Epithelial cell of prostate (primary cell): Measurements from ENCODE around the gene DRC3.
"Not testable (repeated sequence)": the region's sequence is repeated elsewhere in the genome, so short reads cannot be mapped to it uniquely, and the experiment has no call there.

ENCODE experiments used
- DNase-seq: peaks from one replicate; pipeline ENCODE4 v3.0.0-alpha.2; 2011; ENCODE audit warnings: low read depth, low spot score
- H3K27ac ChIP-seq: fragments of 450-650 bp; 2 replicates; pipeline ENCODE4 v1.5.1; 2017; ENCODE audit warnings: mild to moderate bottlenecking

DRC3 gene

DNA sequence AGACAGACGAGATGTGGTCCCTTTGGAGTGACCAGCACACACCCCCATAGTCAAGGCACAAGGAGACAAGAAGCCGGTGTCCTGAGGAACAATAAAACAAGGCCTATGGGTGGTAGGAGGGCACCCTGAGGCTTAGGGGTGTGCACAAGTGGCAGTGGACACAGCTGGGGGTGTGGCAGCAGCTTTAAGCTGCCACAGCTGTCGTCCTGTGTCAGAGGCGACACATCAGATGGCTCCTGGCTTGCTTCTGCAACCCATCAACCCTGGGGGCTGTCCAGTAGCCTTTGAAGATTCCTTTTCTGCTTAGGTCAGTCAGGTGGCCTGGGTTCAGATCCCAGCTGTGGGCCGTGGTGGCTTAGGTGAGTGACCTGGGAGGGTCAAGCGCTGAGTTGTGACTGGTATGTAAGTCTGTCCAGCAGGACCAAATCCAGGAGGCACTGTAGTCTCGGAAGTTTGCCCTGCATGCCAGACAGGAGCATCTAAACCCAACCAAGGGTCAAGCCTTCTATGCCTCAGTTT is 15.8 kb downstream of the DRC3 start:
- H3K27ac ChIP-seq: no peak overlapping the region
- no peak for DNase-seq

DNA sequence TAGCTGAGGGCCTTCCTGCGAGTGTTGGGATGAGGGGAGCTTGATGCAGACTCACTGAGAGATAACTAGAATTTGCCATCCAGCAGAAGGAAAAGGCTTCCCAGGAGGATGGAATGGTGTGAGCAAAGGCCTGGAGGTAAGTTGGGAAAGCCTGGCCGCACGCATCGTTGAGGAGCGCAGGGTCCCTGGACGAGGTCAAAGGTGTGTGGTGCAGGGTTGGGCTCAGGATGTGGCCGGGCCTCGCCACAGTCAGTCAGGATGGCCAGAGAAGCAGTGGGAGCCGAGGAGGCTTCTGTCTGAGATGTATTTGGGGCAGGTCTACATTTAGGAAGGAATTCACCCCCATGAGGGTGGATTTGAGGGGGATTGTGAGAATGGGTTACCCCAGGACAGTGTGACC is 16.4 kb downstream of the DRC3 start:
- DNase-seq: no peak
- no peak overlapping the region for H3K27ac ChIP-seq

DNA sequence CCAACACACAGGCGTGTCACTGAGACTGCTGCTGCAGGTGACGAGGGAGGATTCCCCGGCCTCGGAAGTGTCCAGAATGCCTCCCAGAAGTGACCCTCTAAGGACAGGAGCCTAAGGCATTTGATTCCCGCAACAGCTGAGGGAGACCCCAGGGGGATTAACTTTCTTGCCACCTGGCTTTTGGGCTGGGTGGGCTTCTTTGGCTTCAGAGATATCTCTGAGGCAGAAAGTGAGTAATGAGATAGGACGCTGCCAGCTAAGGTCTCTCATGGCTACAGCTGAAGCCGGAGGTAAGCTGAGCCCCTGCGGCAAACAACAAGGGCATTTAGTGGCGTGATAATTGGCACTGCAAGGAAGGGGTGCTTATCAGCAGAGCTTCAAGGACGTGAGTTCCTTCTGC is 17.0 kb downstream of the DRC3 start:
- no peak overlapping the region for H3K27ac ChIP-seq
- no peak for DNase-seq

DNA sequence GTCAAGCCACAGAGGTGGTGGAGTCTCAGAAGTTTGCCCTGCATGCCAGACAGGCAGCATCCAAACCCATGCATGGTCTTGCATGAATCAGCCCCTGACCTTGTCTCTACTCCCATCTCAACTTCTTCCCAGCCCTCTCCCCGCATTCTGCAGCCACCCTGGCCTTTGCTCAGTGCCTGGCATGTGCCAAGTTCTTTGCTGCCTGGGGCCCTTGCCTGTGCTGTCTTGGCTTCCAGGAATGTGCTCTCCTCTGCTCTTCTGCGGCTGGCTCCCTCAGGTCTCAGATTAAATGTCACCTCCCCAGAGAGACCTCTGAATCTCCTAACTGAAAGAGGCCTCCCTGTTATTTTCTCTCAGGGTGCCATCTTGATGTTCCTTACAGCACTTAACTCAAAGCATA is 17.6 kb downstream of the DRC3 start:
- peak overlapping the region; percentile 70 for H3K27ac ChIP-seq
- DNase-seq: no peak

DNA sequence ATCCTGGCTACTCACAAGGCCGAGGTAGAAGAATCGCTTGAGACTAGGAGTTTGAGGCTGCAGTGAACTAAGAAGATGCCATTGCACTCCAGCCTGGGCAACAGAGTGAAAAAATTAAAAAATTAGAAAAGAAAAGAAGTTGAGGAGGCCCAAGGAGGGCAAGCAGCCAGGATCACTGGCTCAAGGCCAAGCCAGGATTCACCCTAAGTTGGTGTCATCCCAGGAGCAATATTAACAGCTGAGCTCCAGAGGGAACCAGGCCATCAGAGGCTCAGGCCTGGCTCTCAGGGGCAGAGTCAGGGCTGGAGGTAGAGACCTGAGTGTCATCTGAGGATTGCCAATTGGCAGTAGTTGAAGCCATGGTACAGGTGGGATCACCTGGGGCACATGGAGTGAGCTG is 20.7 kb downstream of the DRC3 start:
- H3K27ac ChIP-seq: no peak overlapping the region
- DNase-seq: no peak

DNA sequence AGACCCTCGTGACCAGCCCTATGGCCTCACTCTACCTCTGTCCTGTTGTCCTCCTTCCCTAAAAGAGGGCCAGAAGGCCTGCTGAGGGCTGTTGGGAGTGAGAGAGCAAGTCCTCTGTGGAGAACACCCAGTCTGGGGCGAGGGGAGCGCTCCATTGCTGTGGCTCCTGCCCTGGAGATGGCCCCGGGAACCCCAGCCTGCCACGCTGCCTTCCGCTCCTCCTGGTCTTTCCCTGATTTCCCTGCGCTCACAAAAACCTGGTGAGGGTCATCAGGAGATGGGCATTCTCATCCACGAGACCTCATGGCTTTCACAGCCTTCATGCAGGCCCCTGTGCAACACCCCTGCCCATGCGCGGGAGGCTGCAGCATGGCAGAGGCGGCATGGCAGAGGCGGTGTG is 21.2 kb downstream of the DRC3 start:
- DNase-seq: no peak
- no peak overlapping the region for H3K27ac ChIP-seq

DNA sequence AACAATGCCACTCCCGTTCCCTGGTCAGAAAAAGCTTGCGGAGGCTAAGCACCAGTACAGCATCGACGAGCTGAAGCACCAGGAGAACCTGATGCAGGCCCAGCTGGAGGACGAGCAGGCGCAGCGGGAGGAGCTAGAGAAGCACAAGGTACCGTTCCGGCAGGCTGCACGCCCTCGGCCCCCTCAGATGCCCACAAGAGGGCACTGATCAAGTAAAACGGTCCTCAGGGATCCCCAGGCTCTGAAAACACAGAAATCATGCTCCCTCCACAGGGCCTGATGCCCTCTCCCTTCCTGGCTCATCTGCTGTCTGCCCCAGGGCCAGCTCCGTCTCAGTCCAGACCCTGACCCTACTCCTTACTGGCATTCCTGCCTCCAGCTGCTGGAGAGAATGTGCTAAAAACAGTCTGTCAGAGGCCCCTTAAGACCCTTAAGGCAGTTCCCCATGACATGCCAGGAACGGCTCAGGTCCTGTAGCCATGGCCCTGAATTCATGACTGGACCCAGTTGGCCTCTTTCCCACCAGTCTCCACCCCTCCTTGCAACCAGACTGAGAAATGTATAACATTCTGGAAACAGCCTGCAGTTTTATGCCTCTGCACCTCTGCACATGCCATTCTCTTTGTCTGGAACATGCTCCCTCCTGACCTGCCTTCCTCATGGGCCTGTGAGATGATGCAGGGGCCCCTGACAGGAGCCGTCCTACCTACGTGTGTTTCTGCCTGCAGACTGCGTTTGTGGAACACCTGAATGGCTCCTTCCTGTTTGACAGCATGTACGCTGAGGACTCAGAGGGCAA is 21.8 kb downstream of the DRC3 start:
- H3K27ac ChIP-seq: no peak overlapping the region
- DNase-seq: no peak

DNA sequence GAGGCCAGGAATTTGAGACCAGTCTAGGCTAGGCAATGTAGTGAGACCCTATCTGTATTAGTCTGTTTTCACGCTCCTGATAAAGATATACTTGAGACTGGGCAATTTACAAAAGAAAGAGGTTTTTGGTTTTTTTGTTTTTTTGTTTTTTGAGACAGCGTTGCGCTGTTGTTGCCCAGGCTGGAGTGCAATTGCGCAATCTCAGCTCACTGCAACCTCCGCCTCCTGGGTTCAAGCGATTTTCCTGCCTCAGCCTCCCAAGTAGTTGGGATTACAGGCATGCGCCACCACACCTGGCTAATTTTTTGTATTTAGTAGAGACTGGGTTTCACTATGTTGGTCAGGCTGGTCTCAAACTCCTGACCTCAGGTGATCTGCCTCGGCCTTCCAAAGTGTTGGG is 23.2 kb downstream of the DRC3 start:
- not testable (repeated sequence) for H3K27ac ChIP-seq, DNase-seq

DNA sequence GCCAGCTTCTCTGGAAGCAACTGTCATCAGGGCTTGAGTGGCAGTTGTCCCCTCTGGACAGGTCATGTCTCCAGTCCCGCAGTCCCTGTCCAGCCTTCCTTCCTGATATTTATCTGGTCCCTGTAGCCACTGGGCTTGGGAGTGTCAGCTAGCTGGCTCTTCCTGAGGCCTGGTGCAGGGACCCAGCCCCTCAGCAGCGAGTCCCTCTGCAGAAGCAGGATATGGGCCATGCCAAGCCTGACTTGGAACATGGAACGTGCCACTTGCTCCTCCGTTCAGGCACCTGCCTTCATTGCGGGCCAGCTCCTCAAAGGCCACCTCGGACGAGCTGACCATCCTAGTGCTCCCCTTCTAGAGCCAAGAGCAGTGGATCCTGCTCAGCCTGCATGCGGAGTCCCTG is 26.3 kb downstream of the DRC3 start:
- DNase-seq: no peak

DNA sequence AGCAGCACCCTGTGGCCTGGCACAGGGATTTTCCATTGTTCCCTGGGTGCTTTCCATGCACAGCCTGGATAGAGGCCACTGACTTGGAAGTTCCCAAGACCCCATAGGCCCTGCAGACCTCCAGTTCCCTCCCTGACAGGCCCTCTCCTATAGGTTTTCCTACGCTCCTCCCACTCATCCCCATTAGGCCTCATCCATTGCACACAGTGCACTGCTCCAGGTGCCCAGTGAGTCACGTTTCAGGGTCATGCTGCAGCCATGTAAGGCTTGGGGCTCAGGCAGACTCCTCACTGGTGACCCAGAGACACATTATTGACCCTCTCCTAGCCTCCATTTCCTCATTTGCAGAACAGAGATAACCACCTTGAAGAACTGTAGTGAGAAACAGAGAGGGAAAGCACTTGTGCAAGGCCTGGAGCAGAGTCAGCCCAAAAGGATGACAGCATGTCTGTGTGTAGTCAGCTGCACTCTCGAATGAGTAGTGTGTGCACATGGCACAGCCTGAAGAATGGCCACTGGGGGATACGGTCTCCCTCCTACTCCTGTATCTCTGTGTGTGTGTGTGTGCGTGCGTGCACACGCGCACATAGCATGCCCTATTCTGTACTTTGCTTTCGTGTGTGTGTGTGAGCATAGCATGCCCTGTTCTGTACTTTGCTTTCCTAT is 26.8 kb downstream of the DRC3 start:
- no peak overlapping the region for H3K27ac ChIP-seq
- no peak for DNase-seq

More for the DNA sequence above, 26.3 kb downstream of the DRC3 start:
- H3K27ac ChIP-seq: no peak overlapping the region

DNA sequence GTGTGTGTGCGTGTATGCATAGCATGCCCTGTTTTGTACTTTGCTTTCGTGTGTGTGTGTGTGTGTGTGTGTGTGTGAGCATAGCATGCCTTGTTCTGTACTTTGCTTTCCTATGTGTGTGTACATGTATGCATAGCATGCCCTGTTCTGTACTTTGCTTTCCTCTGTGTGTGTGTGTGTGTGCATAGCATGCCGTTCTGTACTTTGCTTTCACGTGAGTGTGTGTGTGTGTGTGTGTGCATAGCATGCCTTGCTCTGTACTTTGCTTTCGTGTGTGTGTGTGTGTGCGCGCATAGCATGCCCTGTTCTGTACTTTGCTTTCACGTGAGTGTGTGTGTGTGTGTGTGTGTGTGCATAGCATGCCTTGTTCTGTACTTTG is 27.4 kb downstream of the DRC3 start:
- H3K27ac ChIP-seq: no peak overlapping the region
- no peak for DNase-seq

DNA sequence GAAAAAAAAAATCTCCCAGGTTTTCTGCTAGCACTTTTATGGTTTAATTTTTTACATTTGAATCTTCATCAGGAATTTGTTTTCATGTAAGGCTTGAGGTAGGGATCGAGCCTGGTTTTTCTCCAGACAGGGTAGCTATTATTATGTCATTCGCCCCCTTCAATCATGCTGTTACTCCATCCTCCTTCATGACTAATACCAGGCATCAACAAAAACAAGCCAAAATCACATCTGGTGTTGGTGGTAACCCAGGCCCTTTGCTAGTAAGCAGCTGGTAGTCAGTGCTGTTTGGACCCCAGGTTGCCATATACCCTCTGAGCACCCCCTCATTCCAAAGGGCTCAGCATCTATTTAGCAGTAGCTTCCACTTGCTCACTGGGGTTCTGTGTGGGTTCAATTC is 29.5 kb downstream of the DRC3 start:
- H3K27ac ChIP-seq: no peak overlapping the region
- no peak for DNase-seq

DNA sequence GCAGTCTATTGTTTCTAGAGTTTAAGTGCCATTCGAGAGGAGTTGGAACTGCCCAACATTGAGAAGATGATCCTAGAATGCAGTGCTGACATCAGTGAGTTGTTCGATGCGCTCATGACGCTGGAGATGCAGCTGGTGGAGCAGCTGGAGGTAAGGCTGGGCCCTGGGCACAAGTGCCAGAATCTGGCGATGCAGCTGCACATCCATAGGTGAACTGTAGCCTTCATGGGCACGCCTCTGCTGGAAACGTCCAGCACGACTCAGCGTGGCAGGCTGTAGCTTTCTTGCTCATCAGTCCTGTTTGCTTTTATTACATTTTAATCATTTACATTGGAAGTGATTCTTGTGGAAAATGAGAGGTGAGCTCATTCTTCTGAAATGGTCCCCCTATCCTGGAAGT is 31.7 kb downstream of the DRC3 start:
- DNase-seq: no peak
- H3K27ac ChIP-seq: no peak overlapping the region

DNA sequence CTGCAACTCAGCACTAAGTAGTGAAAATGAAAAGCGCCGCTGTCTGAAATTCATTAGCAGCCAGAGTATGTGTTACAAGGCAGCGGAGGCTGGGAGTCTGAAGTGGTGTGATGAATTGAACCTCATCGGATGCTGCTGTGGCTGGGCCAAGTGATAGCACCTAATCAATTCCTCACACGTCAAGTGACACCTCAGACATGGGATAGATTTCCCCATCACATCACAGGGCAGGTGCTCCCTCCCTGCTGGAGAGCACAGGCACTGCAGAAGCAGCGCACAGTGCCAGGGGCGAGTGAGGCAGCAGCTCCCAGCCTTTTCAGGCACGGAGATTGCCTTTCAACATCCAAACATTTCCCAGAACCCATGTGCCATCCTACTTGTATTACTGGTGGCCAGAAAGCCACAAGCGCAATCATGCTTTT is 32.2 kb downstream of the DRC3 start:
- H3K27ac ChIP-seq: no peak overlapping the region
- DNase-seq: no peak

DNA sequence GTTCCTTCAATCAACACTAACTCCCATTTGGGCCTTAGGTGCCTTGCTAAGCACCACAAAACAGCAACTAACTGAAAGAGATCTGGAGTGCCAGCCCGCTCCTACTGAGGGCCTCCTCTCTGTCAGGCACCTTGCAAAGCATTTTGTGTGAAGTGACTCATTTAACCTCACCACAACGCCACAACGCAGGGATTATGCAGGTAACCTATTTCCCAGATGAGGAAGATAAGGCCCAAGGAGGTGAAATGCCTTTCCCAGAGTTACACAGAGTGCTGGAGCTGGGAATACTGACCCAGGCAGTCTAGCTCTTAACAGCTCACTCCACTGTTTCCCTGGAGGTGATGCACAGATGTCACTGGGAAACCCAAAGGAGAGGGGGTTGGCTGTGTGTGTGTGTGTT is 32.8 kb downstream of the DRC3 start:
- H3K27ac ChIP-seq: no peak overlapping the region
- no peak for DNase-seq

DNA sequence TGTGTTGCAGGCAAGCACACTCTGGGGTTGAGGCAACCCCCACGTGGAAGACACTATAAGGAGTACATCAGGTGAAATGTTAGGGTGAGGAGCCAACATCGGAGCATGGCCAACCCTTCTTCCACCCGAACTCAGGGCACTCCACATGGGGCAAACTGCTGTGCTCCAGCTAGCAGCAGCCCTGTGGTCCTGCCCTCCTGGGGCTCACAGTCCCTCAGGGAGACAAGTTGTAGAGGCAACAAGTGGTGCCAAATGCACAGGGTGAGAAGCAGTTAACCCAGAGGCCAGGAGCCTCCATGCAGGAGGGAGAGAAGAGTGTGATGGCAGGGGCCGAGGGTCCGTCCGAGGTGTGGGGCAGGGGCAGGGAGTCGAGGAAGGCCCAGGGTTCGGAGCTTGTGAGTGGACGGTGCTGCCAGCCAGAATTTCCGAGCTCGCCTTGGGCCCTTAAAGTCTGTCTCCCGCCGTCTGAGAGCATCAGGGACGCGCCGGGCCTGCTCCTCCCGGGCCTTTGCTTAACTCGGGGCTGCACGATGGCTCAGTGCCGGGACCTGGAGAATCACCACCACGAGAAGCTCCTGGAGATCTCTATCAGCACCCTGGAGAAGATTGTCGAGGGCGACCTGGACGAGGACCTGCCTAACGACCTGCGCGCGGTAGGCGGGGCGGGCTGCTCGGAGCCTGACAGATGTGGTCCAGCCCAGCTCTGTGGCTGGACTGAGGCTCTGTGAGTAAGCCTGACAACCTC is 34.0 kb downstream of the DRC3 start:
- no peak overlapping the region for H3K27ac ChIP-seq
- no peak for DNase-seq

DNA sequence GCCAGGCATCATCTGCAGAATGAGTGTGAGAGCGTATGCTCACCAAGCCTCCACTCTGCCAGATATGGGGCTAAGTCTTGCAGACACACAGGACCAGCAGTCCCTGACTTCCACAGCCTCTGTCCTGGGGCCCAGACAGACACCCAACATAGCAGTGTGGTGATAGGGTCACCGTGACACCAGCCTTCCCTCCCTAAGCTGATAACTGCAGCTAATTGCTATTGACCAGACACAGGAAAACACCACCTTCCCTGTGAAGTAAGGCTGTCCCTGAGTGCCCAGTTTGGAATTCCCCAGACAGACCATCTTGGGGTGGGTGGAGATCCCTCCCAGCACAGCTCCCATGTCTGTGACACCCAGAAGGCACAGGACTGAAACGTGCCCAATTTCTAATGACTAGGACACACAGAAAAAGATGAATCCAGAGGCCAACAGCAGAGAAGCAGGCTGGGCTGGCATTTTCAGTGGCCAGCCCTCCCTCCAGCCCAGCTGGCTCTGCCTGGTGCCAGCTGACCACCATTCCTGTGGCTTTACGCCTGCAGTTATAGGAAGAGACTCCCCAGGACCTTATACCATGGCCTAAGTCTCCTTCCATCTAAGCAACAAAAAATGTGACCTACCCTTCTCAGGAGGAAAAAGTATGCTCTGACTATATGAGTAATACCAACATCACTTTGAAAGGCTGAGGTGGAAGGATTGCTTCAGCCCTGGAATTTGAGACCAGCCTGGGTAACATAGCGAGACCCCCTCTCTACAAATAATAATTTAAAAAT is 36.0 kb downstream of the DRC3 start:
- DNase-seq: no peak
- peak overlapping the region; percentile 80 for H3K27ac ChIP-seq

DNA sequence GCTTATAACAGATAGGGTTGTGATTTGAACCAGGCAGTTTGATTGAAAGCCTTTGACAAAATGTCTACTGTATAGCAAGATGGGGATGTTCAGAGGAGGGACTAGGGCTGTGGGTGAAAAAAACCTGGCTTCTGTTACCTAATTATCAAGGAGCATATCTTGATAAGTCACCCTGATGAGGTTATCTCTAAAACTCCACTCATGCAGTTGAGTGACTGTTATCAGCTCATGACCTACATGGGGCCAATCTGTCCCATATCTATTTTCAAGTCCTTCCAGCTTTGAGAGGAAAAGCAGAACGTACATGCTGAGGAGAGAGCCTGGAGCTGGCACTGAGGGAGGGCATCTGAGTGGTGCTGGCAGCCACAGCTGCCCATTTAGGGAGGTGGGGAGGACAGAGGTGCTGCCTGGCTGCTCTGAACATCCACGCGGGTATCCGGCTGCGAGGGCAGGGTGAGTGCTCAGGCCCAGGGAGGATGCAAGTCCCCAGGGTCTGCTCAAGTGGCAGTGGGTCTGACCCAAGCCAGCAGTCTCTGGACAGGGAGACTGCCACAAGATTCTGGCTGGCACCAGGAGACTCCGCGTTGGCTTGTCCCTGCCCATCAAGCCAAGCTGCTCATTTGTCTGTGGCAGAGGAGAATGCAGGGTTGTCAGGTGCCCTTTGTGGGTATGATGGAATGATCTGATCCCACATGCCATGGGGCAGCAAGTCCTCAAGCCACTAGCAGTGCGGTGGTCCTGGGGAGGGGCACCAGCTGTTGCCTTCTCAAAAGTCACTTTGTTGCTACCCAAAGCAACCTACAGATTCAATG is 37.2 kb downstream of the DRC3 start:
- no peak for DNase-seq

DNA sequence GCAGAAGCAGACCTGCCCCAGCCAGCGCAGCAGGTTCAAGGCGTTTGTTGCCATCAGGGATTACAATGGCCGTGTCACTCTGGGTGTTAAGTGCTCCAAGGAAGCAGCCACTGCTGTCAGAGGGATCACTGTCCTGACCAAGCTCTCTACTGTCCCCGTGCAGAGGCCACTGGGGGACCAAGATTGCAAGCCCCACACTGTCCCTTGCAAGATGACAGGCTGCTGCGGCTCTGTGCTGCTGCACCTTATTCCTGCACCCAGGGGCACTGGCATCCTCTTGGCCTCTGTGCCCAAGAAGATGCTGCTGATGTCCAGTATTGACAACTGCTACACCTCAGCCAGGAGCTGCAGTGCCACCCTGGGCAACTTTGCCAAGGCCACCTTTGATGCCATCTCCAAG is 38.6 kb downstream of the DRC3 start:
- H3K27ac ChIP-seq: no peak overlapping the region
- DNase-seq: no peak

More for the DNA sequence above, 37.2 kb downstream of the DRC3 start:
- peak overlapping the region; percentile 80 for H3K27ac ChIP-seq

DNA sequence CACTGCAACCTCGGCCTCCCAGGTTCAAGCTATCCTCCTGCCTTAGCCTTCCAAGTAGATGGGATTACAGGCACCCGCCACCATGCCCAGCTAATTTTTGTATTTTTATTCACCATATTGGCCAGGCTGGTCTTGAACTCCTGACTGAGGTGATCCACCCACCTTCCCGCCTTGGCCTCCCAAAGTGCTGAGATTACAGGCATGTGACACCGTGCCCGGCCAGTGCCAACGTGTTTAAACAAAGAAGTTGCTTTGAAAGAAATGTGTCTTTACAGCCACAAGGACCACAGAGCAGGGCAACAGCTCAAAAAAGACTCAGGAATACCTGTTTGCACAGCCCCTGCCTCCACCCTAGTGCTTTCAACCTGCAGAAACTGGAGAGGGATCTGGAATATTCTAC is 41.3 kb downstream of the DRC3 start:
- DNase-seq: no peak
- H3K27ac ChIP-seq: no peak overlapping the region
